ENCODE data around the gene ATG4B. TPM values are rescaled to one million over a fixed set of nuclear protein-coding genes. Genes with fewer than 3 reads are reported as not detected.

The ATG4B gene
- total and polyA plus RNA-seq, 2 experiments from 2014 or later = 65.3 to 85.5 TPM

DNA sequence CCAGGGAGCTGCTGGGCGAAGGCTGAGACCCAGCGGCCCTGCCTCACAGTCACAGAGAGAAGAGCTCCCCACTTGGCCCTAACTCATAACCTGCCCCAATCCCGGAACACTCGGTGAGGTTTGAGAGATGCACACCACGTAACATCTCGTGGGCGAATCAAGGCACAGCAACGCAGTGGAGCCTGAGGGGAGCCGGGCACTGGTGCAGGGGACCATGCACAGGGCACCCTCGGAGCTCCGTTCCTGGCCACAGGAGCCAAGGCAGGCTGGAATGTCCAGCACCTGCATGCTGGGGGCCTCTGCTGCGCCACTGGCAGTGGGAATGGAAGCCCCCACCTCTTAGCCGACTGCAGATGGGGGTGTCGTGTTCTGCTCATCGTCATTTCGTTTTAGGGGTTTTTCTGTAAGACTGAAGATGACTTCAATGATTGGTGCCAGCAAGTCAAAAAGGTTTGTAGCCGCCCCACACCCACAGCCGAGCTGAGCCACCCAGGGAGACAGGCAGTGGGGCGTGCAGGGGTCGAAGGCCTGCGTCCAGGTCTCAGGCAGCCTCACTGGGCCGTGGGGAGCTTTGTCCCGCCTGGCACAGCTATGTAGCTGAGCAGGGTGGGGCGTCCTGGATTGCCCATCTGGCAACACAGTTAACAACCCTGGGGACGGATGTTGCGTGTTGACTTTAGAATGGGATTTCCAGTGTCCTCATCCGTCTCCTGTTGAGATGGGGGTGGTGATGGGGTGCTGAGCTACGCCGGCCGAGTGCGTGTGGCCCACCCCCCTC lies 33.0 kb downstream of the ATG4B start:
- H3K27me3 ChIP-seq (replicated peaks; ENCODE audit: insufficient read depth) = no peaks in the 10 kb centered on the region
- no peak overlapping the region for H3K4me2 ChIP-seq (ENCODE audit: unreplicated experiment)
- no peak overlapping the region for H3K4me3 ChIP-seq
- DNase-seq = no peak
- 86% methylated on average over 27 to 31 of the region's 31 CpGs for WGBS, 2 experiments (ENCODE audit: low coverage in 1 of 2, low lambda C conversion rate in 2 of 2, missing lambda C conversion rate in 2 of 2)
- 0 out of 2 replicates have a peak, but pooled peaks cover 4% of the 10 kb centered on the region for H3K4me1 ChIP-seq (ENCODE audit: insufficient read depth)
- H3K79me2 ChIP-seq (ENCODE audit: insufficient read depth) = no peaks in the 10 kb centered on the region
- no peaks in the 10 kb centered on the region for H3K36me3 ChIP-seq (ENCODE audit: low read depth)
- peaks cover 12% of the 10 kb centered on the region for H3F3A ChIP-seq (ENCODE audit: insufficient read depth)
- no peak overlapping the region for H3K27ac ChIP-seq
- no peaks in the 10 kb centered on the region for H3K9me2 ChIP-seq (ENCODE audit: insufficient read depth)
- H4K20me1 ChIP-seq (ENCODE audit: insufficient read depth) = 0 out of 2 replicates have a peak, but pooled peaks cover 3% of the 10 kb centered on the region
- H3K9ac ChIP-seq = no peak overlapping the region
- no peak overlapping the region for H2AFZ ChIP-seq
- TF ChIP-seq EZH2 (IDR thresholded peaks at IDR 0.05; ENCODE audit: insufficient read depth, poor library complexity, severe bottlenecking) = no peak
- no peaks in the 10 kb centered on the region for H3K9me3 ChIP-seq (ENCODE audit: low read depth)
- in situ Hi-C loops (cut with MboI) = no loop called here

GRCh38 chr2:241671457-241672240 lies 34.2 kb downstream of the ATG4B start:
- TF ChIP-seq EZH2 (IDR thresholded peaks at IDR 0.05; ENCODE audit: insufficient read depth, poor library complexity, severe bottlenecking) (no peak), EZH2phosphoT487 (IDR thresholded peaks at IDR 0.05; ENCODE audit: insufficient read depth, low read depth) (no peak)
- no peak overlapping the region for H3K27ac ChIP-seq
- H3K9ac ChIP-seq = no peak overlapping the region
- no peak for DNase-seq
- in situ Hi-C loops (cut with MboI) = no loop called here
- H3K4me3 ChIP-seq = no peak overlapping the region
- no peak overlapping the region for H2AFZ ChIP-seq
- H3K9me2 ChIP-seq (ENCODE audit: insufficient read depth) = no peaks in the 10 kb centered on the region
- H3K27me3 ChIP-seq (replicated peaks; ENCODE audit: insufficient read depth) = no peaks in the 10 kb centered on the region
- 0 out of 2 replicates have a peak, but pooled peaks cover under 1% of the 10 kb centered on the region for H3F3A ChIP-seq (ENCODE audit: insufficient read depth)
- H3K36me3 ChIP-seq (ENCODE audit: low read depth) = no peaks in the 10 kb centered on the region
- H4K20me1 ChIP-seq (ENCODE audit: insufficient read depth) = no peaks in the 10 kb centered on the region
- no peak overlapping the region for H3K4me2 ChIP-seq (ENCODE audit: unreplicated experiment)
- no peaks in the 10 kb centered on the region for H3K9me3 ChIP-seq (ENCODE audit: low read depth)
- H3K79me2 ChIP-seq (ENCODE audit: insufficient read depth) = no peaks in the 10 kb centered on the region
- WGBS, 2 experiments (ENCODE audit: low coverage in 1 of 2, low lambda C conversion rate in 2 of 2, missing lambda C conversion rate in 2 of 2) = 90 to 93% methylated on average over 27 to 31 of the region's 31 CpGs
- H3K4me1 ChIP-seq (ENCODE audit: insufficient read depth) = no peaks in the 10 kb centered on the region

GRCh38 chr2:241672243-241673188 lies 35.0 kb downstream of the ATG4B start:
- no peaks in the 10 kb centered on the region for H3K9me2 ChIP-seq (ENCODE audit: insufficient read depth)
- no peaks in the 10 kb centered on the region for H3K4me1 ChIP-seq (ENCODE audit: insufficient read depth)
- no peaks in the 10 kb centered on the region for H3K9me3 ChIP-seq (ENCODE audit: low read depth)
- WGBS, 2 experiments (ENCODE audit: low coverage in 1 of 2, low lambda C conversion rate in 2 of 2, missing lambda C conversion rate in 2 of 2) = 93 to 94% methylated on average over 38 to 42 of the region's 42 CpGs
- H2AFZ ChIP-seq = no peak overlapping the region
- TF ChIP-seq EZH2phosphoT487 (IDR thresholded peaks at IDR 0.05; ENCODE audit: insufficient read depth, low read depth) (no peak), EZH2 (IDR thresholded peaks at IDR 0.05; ENCODE audit: insufficient read depth, poor library complexity, severe bottlenecking) (no peak)
- H3K27me3 ChIP-seq (replicated peaks; ENCODE audit: insufficient read depth) = no peaks in the 10 kb centered on the region
- H3K79me2 ChIP-seq (ENCODE audit: insufficient read depth) = no peaks in the 10 kb centered on the region
- H4K20me1 ChIP-seq (ENCODE audit: insufficient read depth) = no peaks in the 10 kb centered on the region
- H3K4me2 ChIP-seq (ENCODE audit: unreplicated experiment) = no peak overlapping the region
- no peak for DNase-seq
- H3K4me3 ChIP-seq = no peak overlapping the region
- in situ Hi-C loops (cut with MboI) = no loop called here
- no peak overlapping the region for H3K27ac ChIP-seq
- no peak overlapping the region for H3K9ac ChIP-seq
- H3F3A ChIP-seq (ENCODE audit: insufficient read depth) = no peaks in the 10 kb centered on the region
- no peaks in the 10 kb centered on the region for H3K36me3 ChIP-seq (ENCODE audit: low read depth)

GRCh38 chr2:241673189-241673663 lies 35.7 kb downstream of the ATG4B start:
- Histone ChIP-seq H3K4me3 (no peak overlapping the region), H2AFZ (no peak overlapping the region), H3K27me3 (replicated peaks; ENCODE audit: insufficient read depth) (no peaks in the 10 kb centered on the region), H3K4me1 (ENCODE audit: insufficient read depth) (no peaks in the 10 kb centered on the region), H3K4me2 (ENCODE audit: unreplicated experiment) (no peak overlapping the region), H4K20me1 (ENCODE audit: insufficient read depth) (no peaks in the 10 kb centered on the region), H3K79me2 (ENCODE audit: insufficient read depth) (peaks cover under 1% of the 10 kb centered on the region; the same call in 1 of the 2 replicates), H3K27ac (no peak overlapping the region), H3K36me3 (ENCODE audit: low read depth) (0 out of 2 replicates have a peak, but pooled peaks cover under 1% of the 10 kb centered on the region), H3K9me2 (ENCODE audit: insufficient read depth) (no peaks in the 10 kb centered on the region), H3K9ac (no peak overlapping the region), H3F3A (ENCODE audit: insufficient read depth) (no peaks in the 10 kb centered on the region), H3K9me3 (ENCODE audit: low read depth) (no peaks in the 10 kb centered on the region)
- in situ Hi-C loops (cut with MboI) = no loop called here
- TF ChIP-seq EZH2 (IDR thresholded peaks at IDR 0.05; ENCODE audit: insufficient read depth, poor library complexity, severe bottlenecking) = no peak
- TF ChIP-seq EZH2phosphoT487 (IDR thresholded peaks at IDR 0.05; ENCODE audit: insufficient read depth, low read depth) = no peak
- no peak for DNase-seq
- WGBS, 2 experiments (ENCODE audit: low coverage in 1 of 2, low lambda C conversion rate in 2 of 2, missing lambda C conversion rate in 2 of 2) = 85 to 88% methylated on average over 15 to 18 of the region's 18 CpGs
